WTC11 (cell line): ENCODE results near the gene OR2A5. TPM values are rescaled to one million over a fixed set of nuclear protein-coding genes. Genes with fewer than 3 reads are reported as not detected.

Experiments
- ATAC-seq: fragments of 200-7000 bp; cut with Tn5 transposase; 2 replicates; pipeline ENCODE4 v1.10.0; 2021; ENCODE audit warnings: mild to moderate bottlenecking, moderate library complexity
- Bru-seq: library from RNA; stranded (reverse); fragments of 400-500 nt; gene quantifications from one replicate; lab custom pipeline; 2021; lab: Mats Ljungman, UMichigan
- CTCF ChIA-PET: fragments of 300-600 bp; sonication (Branson Sonifier 250); formaldehyde crosslinking; loops from one replicate; lab custom pipeline; 2021; ENCODE audit warnings: antibody characterized with exemption; lab: Charles Lee
- POLR2A ChIA-PET: fragments of 350-600 bp; sonication (Branson Sonifier 250); formaldehyde crosslinking; loops from one replicate; lab custom pipeline; 2021; ENCODE audit warnings: antibody characterized with exemption; lab: Charles Lee
- DNase-seq: peaks from one replicate; pipeline ENCODE4 v3.0.0; 2021; ENCODE audit warnings: low spot score
- H3K27ac Mint-ChIP-seq: 2 replicates; pipeline ENCODE4 v1.8.0; 2021; ENCODE audit warnings: mixed read lengths
- H3K27me3 Mint-ChIP-seq: 2 replicates; pipeline ENCODE4 v1.8.0; 2021; ENCODE audit warnings: low read depth, mild to moderate bottlenecking, moderate library complexity, mixed read lengths
- H3K36me3 Mint-ChIP-seq: 2 replicates; pipeline ENCODE4 v1.8.0; 2021; ENCODE audit warnings: mixed read lengths
- H3K4me1 Mint-ChIP-seq: 2 replicates; pipeline ENCODE4 v1.8.0; 2022; ENCODE audit warnings: mixed read lengths
- H3K4me3 Mint-ChIP-seq: 2 replicates; pipeline ENCODE4 v1.8.0; 2021; ENCODE audit warnings: mild to moderate bottlenecking, moderate library complexity, mixed read lengths
- H3K9me3 Mint-ChIP-seq: 2 replicates; pipeline ENCODE4 v1.8.0; 2021; ENCODE audit warnings: mixed read lengths
- AFF4 ChIP-seq: sonication (generic); formaldehyde crosslinking; IDR thresholded peaks from 2 replicates; pipeline ENCODE4 v1.8.1; 2023; ENCODE audit warnings: mild to moderate bottlenecking, missing genetic modification reagents, borderline replicate concordance
- CTCF ChIP-seq: fragments of 200-600 bp; IDR thresholded peaks from 2 replicates; pipeline ENCODE4 v1.8.0; 2022; ENCODE audit warnings: antibody characterized with exemption
- EMX1 ChIP-seq: fragments of 250-450 bp; sonication (Bioruptor Pico); IDR thresholded peaks from 2 replicates; pipeline ENCODE4 v1.8.0; 2021; ENCODE audit warnings: mild to moderate bottlenecking
- ESRRA ChIP-seq: sonication (generic); formaldehyde crosslinking; IDR thresholded peaks from 2 replicates; pipeline ENCODE4 v1.8.1; 2022; ENCODE audit warnings: mild to moderate bottlenecking, missing genetic modification reagents, borderline replicate concordance
- FOXK1 ChIP-seq: sonication (generic); formaldehyde crosslinking; IDR thresholded peaks from 2 replicates; pipeline ENCODE4 v1.8.0; 2022; ENCODE audit warnings: mild to moderate bottlenecking, moderate library complexity, missing genetic modification reagents
- FOXP1 ChIP-seq: sonication (generic); formaldehyde crosslinking; IDR thresholded peaks from 2 replicates; pipeline ENCODE4 v1.8.0; 2022; ENCODE audit warnings: missing genetic modification reagents, mild to moderate bottlenecking, moderate library complexity, borderline replicate concordance
- GRHL2 ChIP-seq: fragments of 250-450 bp; sonication (Bioruptor Pico); IDR thresholded peaks from 2 replicates; pipeline ENCODE4 v1.8.0; 2022; ENCODE audit warnings: mild to moderate bottlenecking, moderate library complexity; ENCODE audit not compliant: insufficient replicate concordance, severe bottlenecking
- GTF2I ChIP-seq: fragments of 250-450 bp; sonication (Bioruptor Pico); conservative IDR thresholded peaks from 2 replicates; pipeline ENCODE4 v1.4.0; 2021; ENCODE audit warnings: mild to moderate bottlenecking
- HMGA2 ChIP-seq: fragments of 250-450 bp; sonication (Bioruptor Pico); IDR thresholded peaks from 2 replicates; pipeline ENCODE4 v1.4.0; 2021; ENCODE audit warnings: mild to moderate bottlenecking, moderate library complexity
- IRF2 ChIP-seq: sonication (generic); formaldehyde crosslinking; IDR thresholded peaks from 2 replicates; pipeline ENCODE4 v1.8.0; 2022; ENCODE audit warnings: low read depth, missing genetic modification reagents, borderline replicate concordance
- JUN ChIP-seq: sonication (generic); formaldehyde crosslinking; IDR thresholded peaks from 2 replicates; pipeline ENCODE4 v1.8.0; 2023; ENCODE audit warnings: mild to moderate bottlenecking, missing genetic modification reagents
- KAT7 ChIP-seq: sonication (generic); formaldehyde crosslinking; IDR thresholded peaks from 2 replicates; pipeline ENCODE4 v1.8.1; 2023; ENCODE audit warnings: missing genetic modification reagents, mild to moderate bottlenecking, borderline replicate concordance
- MXD4 ChIP-seq: fragments of 250-450 bp; sonication (Bioruptor Pico); IDR thresholded peaks from 2 replicates; pipeline ENCODE4 v1.8.0; 2021; ENCODE audit warnings: mild to moderate bottlenecking, moderate library complexity, borderline replicate concordance
- NFATC4 ChIP-seq: fragments of 250-450 bp; sonication (Bioruptor Pico); IDR thresholded peaks from 2 replicates; pipeline ENCODE4 v1.9.0; 2021; ENCODE audit warnings: mild to moderate bottlenecking
- NR2C2 ChIP-seq: sonication (generic); formaldehyde crosslinking; IDR thresholded peaks from 2 replicates; pipeline ENCODE4 v1.8.0; 2022; ENCODE audit warnings: mild to moderate bottlenecking, missing genetic modification reagents
- TCF7 ChIP-seq: sonication (generic); formaldehyde crosslinking; IDR thresholded peaks from 2 replicates; pipeline ENCODE4 v1.8.0; 2022; ENCODE audit warnings: mild to moderate bottlenecking, low read depth, missing genetic modification reagents, moderate library complexity
- ZNF219 ChIP-seq: sonication (generic); formaldehyde crosslinking; IDR thresholded peaks from 2 replicates; pipeline ENCODE4 v1.8.0; 2023; ENCODE audit warnings: missing genetic modification reagents, mild to moderate bottlenecking, borderline replicate concordance
- ZNF317 ChIP-seq: sonication (generic); formaldehyde crosslinking; IDR thresholded peaks from 2 replicates; pipeline ENCODE4 v1.8.1; 2023; ENCODE audit warnings: low read depth, mild to moderate bottlenecking, moderate library complexity, missing genetic modification reagents, borderline replicate concordance
- ZNF396 ChIP-seq: fragments of 250-450 bp; sonication (Bioruptor Pico); IDR thresholded peaks from 2 replicates; pipeline ENCODE4 v1.8.0; 2021; ENCODE audit warnings: mild to moderate bottlenecking, moderate library complexity, borderline replicate concordance
- long read RNA-seq, 3 experiments: library from RNA in 1 of 3; library from capped mRNA in 1 of 3; library from polyadenylated mRNA in 1 of 3; unstranded in 2 of 3; stranded (forward) in 1 of 3; transcript quantifications; one replicate each; pipeline ENCODE4 v2.0.0, GENCODE V29; 2021
- total RNA-seq: library from RNA; stranded (reverse); gene quantifications from 3 replicates; pipeline ENCODE4 v1.2.3, GENCODE V29; 2021
- TF ChIP-seq, protein P1 (sequence below): sonication (generic); formaldehyde crosslinking; IDR thresholded peaks from 2 replicates; pipeline ENCODE4 v1.8.1; 2022; ENCODE audit warnings: mild to moderate bottlenecking, moderate library complexity, missing genetic modification reagents
- TF ChIP-seq, protein P2 (sequence below): sonication (generic); formaldehyde crosslinking; IDR thresholded peaks from 2 replicates; pipeline ENCODE4 v1.8.1; 2023; ENCODE audit warnings: mild to moderate bottlenecking, missing genetic modification reagents
- TF ChIP-seq, protein P3 (sequence below): sonication (generic); formaldehyde crosslinking; IDR thresholded peaks from 2 replicates; pipeline ENCODE4 v1.8.1; 2023; ENCODE audit warnings: mild to moderate bottlenecking, missing genetic modification reagents

The OR2A5 gene, protein sequence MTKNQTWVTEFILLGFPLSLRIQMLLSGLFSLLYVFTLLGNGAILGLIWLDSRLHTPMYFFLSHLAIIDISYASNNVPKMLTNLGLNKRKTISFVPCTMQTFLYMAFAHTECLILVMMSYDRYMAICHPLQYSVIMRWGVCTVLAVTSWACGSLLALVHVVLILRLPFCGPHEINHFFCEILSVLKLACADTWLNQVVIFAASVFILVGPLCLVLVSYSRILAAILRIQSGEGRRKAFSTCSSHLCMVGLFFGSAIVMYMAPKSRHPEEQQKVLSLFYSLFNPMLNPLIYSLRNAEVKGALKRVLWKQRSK
- total RNA-seq = not detected in 3 replicates
- Bru-seq, nascent RNA = percentile 8 among the genes with signal in this experiment
- long read RNA-seq, experiment 1 = 0 reads
- long read RNA-seq, experiment 2 = 0 reads
- long read RNA-seq, experiment 3 = 0 reads

GRCh38 chr7:144048648-144049047 lies at the start of gene OR2A5:
TSS of gene OR2A5 (plus strand) at chr7:144048948. CDS start at chr7:144050402, 1,454 bp downstream.
- POLR2A ChIA-PET = interaction anchor here (0.8 kb wide), 1 partner anchor 26 kb away, joined by 3 read pairs; no protein-coding TSS in a partner anchor
- ATAC-seq (no peak), DNase-seq (no peak)
- no peaks in the 10 kb centered on the region for H3K27me3 Mint-ChIP-seq
- no peak for TF ChIP-seq TCF7 (CRISPR knock-in tag)
- no peak within 1 kb of the TSS for H3K4me3 Mint-ChIP-seq
- peaks cover 6% of the 10 kb centered on the region for H3K9me3 Mint-ChIP-seq
- no peaks in the 10 kb centered on the region for H3K36me3 Mint-ChIP-seq
- H3K27ac Mint-ChIP-seq = no peak within 1 kb of the TSS
- no peaks in the 10 kb centered on the region for H3K4me1 Mint-ChIP-seq
- CTCF ChIA-PET = interaction anchor here (2.1 kb wide), 1 partner anchor 15 kb away, joined by 8 read pairs; no protein-coding TSS in a partner anchor

DNA sequence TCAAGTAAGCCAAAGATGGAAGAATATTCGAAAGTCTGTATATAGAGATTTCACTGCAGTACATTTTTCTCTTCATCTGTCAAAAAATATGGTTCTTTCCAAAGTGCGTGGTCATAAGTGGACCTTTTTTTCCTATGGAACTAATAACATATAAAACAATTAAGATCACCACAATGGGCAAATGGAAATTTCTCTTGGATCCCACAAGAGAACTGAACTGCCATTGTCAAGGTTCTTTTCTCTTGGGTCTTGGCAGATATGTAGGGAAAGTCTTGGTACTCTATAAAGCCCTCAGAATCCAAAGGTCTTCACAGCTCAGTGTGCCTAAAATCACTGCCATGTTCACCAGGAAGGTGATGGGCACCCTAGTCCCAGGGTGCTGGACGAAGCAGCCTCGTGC lies 48.7 kb upstream of the OR2A5 start, which contains the start of gene OR6B1:
OR6B1 (plus strand) TSS at position 301 of the 400 bp plus-strand sequence. CDS start 3,677 bp downstream, outside the sequence.
- POLR2A ChIA-PET = no interaction called here
- Mint-ChIP-seq H3K9me3 (peaks cover 10% of the 10 kb centered on the region), H3K4me3 (no peak within 1 kb of the TSS), H3K27ac (no peak within 1 kb of the TSS), H3K4me1 (no peaks in the 10 kb centered on the region), H3K27me3 (no peaks in the 10 kb centered on the region), H3K36me3 (no peaks in the 10 kb centered on the region)
- ATAC-seq = no peak
- DNase-seq = no peak
- TF ChIP-seq ZNF219 (CRISPR knock-in tag) (no peak), NFATC4 (no peak), ZNF317 (CRISPR knock-in tag) (no peak), AFF4 (no peak), IRF2 (CRISPR knock-in tag) (no peak), JUN (CRISPR knock-in tag) (no peak), GTF2I (CRISPR knock-in tag) (no peak)
- TF ChIP-seq, protein P1, sequence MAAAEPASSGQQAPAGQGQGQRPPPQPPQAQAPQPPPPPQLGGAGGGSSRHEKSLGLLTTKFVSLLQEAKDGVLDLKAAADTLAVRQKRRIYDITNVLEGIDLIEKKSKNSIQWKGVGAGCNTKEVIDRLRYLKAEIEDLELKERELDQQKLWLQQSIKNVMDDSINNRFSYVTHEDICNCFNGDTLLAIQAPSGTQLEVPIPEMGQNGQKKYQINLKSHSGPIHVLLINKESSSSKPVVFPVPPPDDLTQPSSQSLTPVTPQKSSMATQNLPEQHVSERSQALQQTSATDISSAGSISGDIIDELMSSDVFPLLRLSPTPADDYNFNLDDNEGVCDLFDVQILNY (CRISPR knock-in tag) = no peak
- CTCF ChIA-PET = no interaction called here

- Mint-ChIP-seq H3K27ac (no peak overlapping the region), H3K36me3 (no peaks in the 10 kb centered on the region), H3K4me3 (no peak overlapping the region), H3K9me3 (peaks cover 10% of the 10 kb centered on the region), H3K4me1 (no peaks in the 10 kb centered on the region), H3K27me3 (no peaks in the 10 kb centered on the region)
- ATAC-seq = no peak
- POLR2A ChIA-PET = no interaction called here
- CTCF ChIA-PET = no interaction called here
- DNase-seq = no peak
- TF ChIP-seq ZNF317 (CRISPR knock-in tag) (no peak), FOXP1 (CRISPR knock-in tag) (no peak), ZNF396 (no peak), ESRRA (CRISPR knock-in tag) (no peak), NR2C2 (CRISPR knock-in tag) (no peak), KAT7 (CRISPR knock-in tag) (no peak), EMX1 (CRISPR knock-in tag) (no peak), FOXK1 (CRISPR knock-in tag) (no peak), HMGA2 (CRISPR knock-in tag) (no peak), GRHL2 (no peak), CTCF (no peak), MXD4 (CRISPR knock-in tag) (no peak)
- TF ChIP-seq, protein P2, sequence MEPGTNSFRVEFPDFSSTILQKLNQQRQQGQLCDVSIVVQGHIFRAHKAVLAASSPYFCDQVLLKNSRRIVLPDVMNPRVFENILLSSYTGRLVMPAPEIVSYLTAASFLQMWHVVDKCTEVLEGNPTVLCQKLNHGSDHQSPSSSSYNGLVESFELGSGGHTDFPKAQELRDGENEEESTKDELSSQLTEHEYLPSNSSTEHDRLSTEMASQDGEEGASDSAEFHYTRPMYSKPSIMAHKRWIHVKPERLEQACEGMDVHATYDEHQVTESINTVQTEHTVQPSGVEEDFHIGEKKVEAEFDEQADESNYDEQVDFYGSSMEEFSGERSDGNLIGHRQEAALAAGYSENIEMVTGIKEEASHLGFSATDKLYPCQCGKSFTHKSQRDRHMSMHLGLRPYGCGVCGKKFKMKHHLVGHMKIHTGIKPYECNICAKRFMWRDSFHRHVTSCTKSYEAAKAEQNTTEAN (CRISPR knock-in tag) = no peak
- TF ChIP-seq, protein P3, sequence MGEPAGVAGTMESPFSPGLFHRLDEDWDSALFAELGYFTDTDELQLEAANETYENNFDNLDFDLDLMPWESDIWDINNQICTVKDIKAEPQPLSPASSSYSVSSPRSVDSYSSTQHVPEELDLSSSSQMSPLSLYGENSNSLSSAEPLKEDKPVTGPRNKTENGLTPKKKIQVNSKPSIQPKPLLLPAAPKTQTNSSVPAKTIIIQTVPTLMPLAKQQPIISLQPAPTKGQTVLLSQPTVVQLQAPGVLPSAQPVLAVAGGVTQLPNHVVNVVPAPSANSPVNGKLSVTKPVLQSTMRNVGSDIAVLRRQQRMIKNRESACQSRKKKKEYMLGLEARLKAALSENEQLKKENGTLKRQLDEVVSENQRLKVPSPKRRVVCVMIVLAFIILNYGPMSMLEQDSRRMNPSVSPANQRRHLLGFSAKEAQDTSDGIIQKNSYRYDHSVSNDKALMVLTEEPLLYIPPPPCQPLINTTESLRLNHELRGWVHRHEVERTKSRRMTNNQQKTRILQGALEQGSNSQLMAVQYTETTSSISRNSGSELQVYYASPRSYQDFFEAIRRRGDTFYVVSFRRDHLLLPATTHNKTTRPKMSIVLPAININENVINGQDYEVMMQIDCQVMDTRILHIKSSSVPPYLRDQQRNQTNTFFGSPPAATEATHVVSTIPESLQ = no peak
Observed at GRCh38 chr7:144001543-144001942, 47.2 kb upstream of the OR2A5 start.
